ENCODE results near the gene CLIC5.

Gene CLIC5

DNA sequence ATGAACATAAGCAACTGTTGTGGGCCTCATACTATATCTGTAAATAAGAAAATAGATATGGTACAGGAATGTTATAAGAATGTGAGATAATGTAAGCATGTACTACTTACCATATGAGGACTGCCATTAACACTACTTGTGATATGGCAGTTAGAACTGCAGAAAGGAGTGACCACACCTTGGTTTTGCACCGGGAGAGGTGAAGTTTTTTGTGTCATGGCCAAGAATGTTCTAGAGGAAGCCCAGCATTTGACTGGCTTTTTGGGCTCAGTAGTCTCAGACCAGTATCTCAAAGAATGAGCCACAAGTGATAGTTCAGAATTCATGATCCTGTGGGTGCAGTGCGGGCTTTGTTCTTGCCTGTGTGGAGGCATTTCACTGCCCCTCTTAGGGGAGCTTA, 123.5 kb downstream of the CLIC5 start:
- Mint-ChIP-seq H3K4me3 (no peak overlapping the region), H3K27ac (no peak overlapping the region), H3K4me1 (peaks cover 14% of the 10 kb centered on the region), H3K9me3 (no peaks in the 10 kb centered on the region), H3K27me3 (peaks cover 25% of the 10 kb centered on the region)
- ATAC-seq (no peak), DNase-seq (no peak)

DNA sequence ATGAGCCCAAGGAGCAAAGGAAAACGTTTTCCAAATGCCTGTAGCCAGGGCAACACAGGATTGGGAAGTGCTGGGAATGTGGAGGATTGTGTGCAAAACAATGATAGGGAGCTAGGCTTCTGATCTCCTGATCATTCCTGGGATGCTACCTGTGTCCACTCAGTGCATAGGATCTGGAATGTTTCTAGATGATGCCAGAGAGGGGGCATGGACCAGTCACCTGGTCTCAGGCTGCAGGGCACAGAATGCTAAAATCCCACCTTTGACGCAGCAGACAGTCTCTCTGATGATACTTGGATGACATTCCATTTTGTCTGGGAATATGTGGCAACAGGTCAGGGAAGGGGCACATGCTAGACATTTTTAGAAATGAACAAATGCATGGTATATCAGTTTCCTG, 128.9 kb downstream of the CLIC5 start:
- H3K4me3 Mint-ChIP-seq: no peak overlapping the region
- no peaks in the 10 kb centered on the region for H3K4me1 Mint-ChIP-seq
- no peak overlapping the region for H3K27ac Mint-ChIP-seq
- H3K9me3 Mint-ChIP-seq: no peaks in the 10 kb centered on the region
- ATAC-seq (no peak), DNase-seq (no peak)
- peaks cover 34% of the 10 kb centered on the region for H3K27me3 Mint-ChIP-seq

DNA sequence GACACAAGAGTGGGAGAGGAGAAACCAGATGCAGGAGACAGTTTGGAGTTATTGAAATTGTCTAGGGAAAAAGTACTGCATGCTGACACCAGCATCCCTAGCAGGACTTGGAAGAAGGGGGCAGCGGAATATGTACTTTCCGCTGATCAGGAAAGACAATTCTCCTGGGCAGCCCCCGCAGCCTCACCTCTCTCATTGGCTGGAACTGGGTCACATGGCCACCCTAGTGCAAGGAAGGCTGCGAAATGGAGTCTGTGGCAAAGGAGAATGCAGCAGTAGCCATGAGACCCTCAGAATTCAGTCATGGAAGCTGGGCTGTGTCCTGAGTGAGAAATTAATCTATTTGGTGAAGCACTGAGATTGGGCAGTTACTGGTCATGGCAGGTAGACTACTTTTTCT, 131.3 kb downstream of the CLIC5 start:
- DNase-seq (no peak), ATAC-seq (no peak)
- Mint-ChIP-seq H3K27ac (no peak overlapping the region), H3K27me3 (peaks cover 39% of the 10 kb centered on the region), H3K9me3 (no peaks in the 10 kb centered on the region), H3K4me3 (no peak overlapping the region), H3K4me1 (no peaks in the 10 kb centered on the region)

- H3K27me3 Mint-ChIP-seq: peaks cover 30% of the 10 kb centered on the region
- DNase-seq: no peak
- ATAC-seq: no peak
- H3K4me1 Mint-ChIP-seq: no peaks in the 10 kb centered on the region
- H3K9me3 Mint-ChIP-seq: no peaks in the 10 kb centered on the region
- H3K4me3 Mint-ChIP-seq: no peak overlapping the region
- no peak overlapping the region for H3K27ac Mint-ChIP-seq
These were observed 133.0 kb downstream of the CLIC5 start for GRCh38 chr6:45882671-45883070.

- H3K4me1 Mint-ChIP-seq: no peaks in the 10 kb centered on the region
- ATAC-seq (no peak), DNase-seq (no peak)
- no peaks in the 10 kb centered on the region for H3K9me3 Mint-ChIP-seq
- no peak overlapping the region for H3K27ac Mint-ChIP-seq
- no peak overlapping the region for H3K4me3 Mint-ChIP-seq
- peaks cover 22% of the 10 kb centered on the region for H3K27me3 Mint-ChIP-seq
These were observed 133.8 kb downstream of the CLIC5 start for GRCh38 chr6:45881705-45882467.

- no peak for DNase-seq
- no peak overlapping the region for H3K4me3 Mint-ChIP-seq
- H3K4me1 Mint-ChIP-seq: no peaks in the 10 kb centered on the region
- H3K27ac Mint-ChIP-seq: no peak overlapping the region
- ATAC-seq: no peak
- peaks cover 0 to 4% of the 10 kb centered on the region in 2 donors for H3K9me3 Mint-ChIP-seq
- H3K27me3 Mint-ChIP-seq: peaks cover 21% of the 10 kb centered on the region
These were observed 135.0 kb downstream of the CLIC5 start for GRCh38 chr6:45880676-45881075.

- DNase-seq: no peak
- Mint-ChIP-seq H3K27ac (peak overlapping the region in 1 of 2 donors; percentile 7), H3K9me3 (peaks cover 0 to 7% of the 10 kb centered on the region in 2 donors), H3K4me3 (no peak overlapping the region), H3K4me1 (no peaks in the 10 kb centered on the region), H3K27me3 (peaks cover 26% of the 10 kb centered on the region)
- no peak for ATAC-seq
These were observed 135.5 kb downstream of the CLIC5 start for GRCh38 chr6:45880159-45880558.

DNA sequence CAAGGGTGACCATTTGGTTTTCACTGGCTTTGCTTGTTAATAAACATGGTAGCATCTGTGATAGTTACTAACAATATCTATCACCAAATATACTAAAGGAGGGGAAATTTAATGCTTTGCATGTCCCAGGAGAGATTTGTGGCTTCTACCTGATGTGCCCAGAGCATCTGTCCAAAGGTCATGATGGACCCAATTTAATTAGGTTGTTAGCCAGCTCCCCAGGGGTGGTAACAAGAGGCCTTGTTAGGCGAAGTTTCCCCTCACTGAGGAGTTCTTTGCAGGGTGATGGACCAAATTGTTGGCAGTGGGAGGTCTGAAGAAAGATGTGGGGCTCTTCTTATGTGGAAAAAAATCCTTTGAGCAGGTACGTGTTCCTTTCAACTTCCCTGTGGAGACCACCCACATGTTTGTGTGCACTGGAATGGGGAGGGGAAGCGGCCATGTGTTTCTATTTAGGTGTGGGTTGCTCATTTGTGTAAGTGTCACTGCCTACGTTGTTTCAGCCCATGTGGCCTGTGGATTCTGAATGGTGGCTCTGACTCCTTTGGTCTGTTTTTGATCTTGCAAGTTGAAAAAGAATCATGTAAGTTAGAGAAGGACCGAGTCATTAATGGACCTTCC, 137.6 kb downstream of the CLIC5 start:
- Mint-ChIP-seq H3K9me3 (peaks cover 0 to 7% of the 10 kb centered on the region in 2 donors), H3K4me1 (no peaks in the 10 kb centered on the region), H3K27ac (no peak overlapping the region)

GRCh38 chr6:45872827-45873365, 142.8 kb downstream of the CLIC5 start:
- H3K9me3 Mint-ChIP-seq: peaks cover 0 to 7% of the 10 kb centered on the region in 2 donors
- no peak overlapping the region for H3K27ac Mint-ChIP-seq
- DNase-seq: no peak
- ATAC-seq: no peak
- peaks cover 44% of the 10 kb centered on the region for H3K27me3 Mint-ChIP-seq
- no peak overlapping the region for H3K4me3 Mint-ChIP-seq
- no peaks in the 10 kb centered on the region for H3K4me1 Mint-ChIP-seq

More for the DNA sequence above, 137.6 kb downstream of the CLIC5 start:
- ATAC-seq (no peak), DNase-seq (no peak)
- H3K4me3 Mint-ChIP-seq: no peak overlapping the region
- H3K27me3 Mint-ChIP-seq: peaks cover 38% of the 10 kb centered on the region

- Mint-ChIP-seq H3K9me3 (peaks cover 0 to 2% of the 10 kb centered on the region in 2 donors), H3K27me3 (peaks cover 62% of the 10 kb centered on the region), H3K4me3 (no peak overlapping the region), H3K27ac (no peak overlapping the region), H3K4me1 (peaks cover 5% of the 10 kb centered on the region)
- ATAC-seq (no peak), DNase-seq (no peak)
These were observed 145.1 kb downstream of the CLIC5 start for GRCh38 chr6:45870531-45870930.

- Mint-ChIP-seq H3K9me3 (no peaks in the 10 kb centered on the region), H3K4me3 (no peak overlapping the region), H3K27ac (no peak overlapping the region), H3K27me3 (peaks cover 58% of the 10 kb centered on the region), H3K4me1 (peaks cover 5% of the 10 kb centered on the region)
- DNase-seq (no peak), ATAC-seq (no peak)
These were observed 151.0 kb downstream of the CLIC5 start for GRCh38 chr6:45864651-45865050.

GRCh38 chr6:45858691-45859090, 157.0 kb downstream of the CLIC5 start:
- H3K4me3 Mint-ChIP-seq: no peak overlapping the region

DNA sequence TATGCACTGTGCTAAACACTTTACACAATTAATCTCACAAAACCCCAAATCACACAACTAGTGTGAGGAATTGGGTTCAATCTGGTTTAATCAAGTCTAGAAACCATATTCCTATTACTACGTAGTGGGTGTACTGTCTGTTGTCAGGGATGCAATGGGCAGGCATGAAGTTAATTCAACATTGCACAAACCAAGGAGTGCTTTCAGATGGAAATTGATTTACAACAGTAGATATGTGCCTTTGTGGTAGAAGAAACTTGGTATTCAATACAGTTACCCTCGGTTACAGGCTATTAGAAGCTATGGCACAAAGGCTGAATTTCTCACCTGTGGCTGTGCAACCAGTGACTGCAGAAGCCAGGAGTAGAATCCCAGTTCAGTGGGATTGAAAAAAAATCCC, 157.8 kb downstream of the CLIC5 start:
- DNase-seq (no peak), ATAC-seq (no peak)
- Mint-ChIP-seq H3K9me3 (no peaks in the 10 kb centered on the region), H3K27me3 (peaks cover 45% of the 10 kb centered on the region), H3K27ac (no peak overlapping the region), H3K4me1 (no peaks in the 10 kb centered on the region), H3K4me3 (no peak overlapping the region)

More at GRCh38 chr6:45858691-45859090, 157.0 kb downstream of the CLIC5 start:
- no peak for DNase-seq
- ATAC-seq: no peak
- no peaks in the 10 kb centered on the region for H3K4me1 Mint-ChIP-seq
- H3K9me3 Mint-ChIP-seq: no peaks in the 10 kb centered on the region
- H3K27me3 Mint-ChIP-seq: peaks cover 38% of the 10 kb centered on the region
- no peak overlapping the region for H3K27ac Mint-ChIP-seq

- Mint-ChIP-seq H3K9me3 (no peaks in the 10 kb centered on the region), H3K4me3 (no peak overlapping the region)
These were observed 159.8 kb downstream of the CLIC5 start for GRCh38 chr6:45855642-45856394.

DNA sequence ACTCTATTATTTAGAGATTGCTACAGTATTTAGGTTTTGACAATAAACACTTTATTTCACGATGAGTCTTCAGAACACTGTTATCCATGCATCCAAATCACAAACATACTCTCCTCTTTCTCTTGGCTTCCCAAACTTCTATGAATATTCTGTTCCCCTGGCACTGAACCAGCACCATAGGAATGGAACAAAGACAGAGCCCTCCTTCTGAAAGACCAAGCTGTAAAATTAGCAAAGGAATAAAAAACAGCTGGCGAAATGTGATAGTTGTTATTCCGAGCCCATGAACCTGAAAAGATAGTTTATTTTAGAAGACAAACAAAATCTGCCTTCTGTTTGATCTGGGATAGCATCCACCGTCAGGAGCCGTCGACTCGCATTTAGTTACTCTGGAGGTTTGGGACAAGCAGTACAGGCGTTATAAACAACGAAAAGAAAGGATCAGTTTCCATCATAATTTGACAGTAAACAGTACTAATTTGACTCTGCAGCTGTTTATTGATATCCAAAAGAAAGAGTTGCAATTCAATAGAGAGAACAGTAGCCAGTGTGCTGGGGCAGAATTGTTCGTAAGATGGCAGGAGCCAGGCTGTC, 161.4 kb downstream of the CLIC5 start:
- no peak overlapping the region for H3K4me3 Mint-ChIP-seq
- no peaks in the 10 kb centered on the region for H3K9me3 Mint-ChIP-seq
- H3K27ac Mint-ChIP-seq: no peak overlapping the region
- no peaks in the 10 kb centered on the region for H3K4me1 Mint-ChIP-seq
- ATAC-seq: no peak
- H3K27me3 Mint-ChIP-seq: peaks cover 26% of the 10 kb centered on the region
- no peak for DNase-seq

More at GRCh38 chr6:45855642-45856394, 159.8 kb downstream of the CLIC5 start:
- no peak for DNase-seq
- Mint-ChIP-seq H3K4me1 (no peaks in the 10 kb centered on the region), H3K27ac (no peak overlapping the region), H3K27me3 (peaks cover 41% of the 10 kb centered on the region)
- ATAC-seq: no peak

All from stimulated activated naive CD8-positive, alpha-beta T cell treated with anti-CD3 and anti-CD28 coated beads, Interleukin-15, amount 100 ng/mL, for 72 hours (primary cell).